HEK293T (cell line): Measurements from ENCODE around the gene CHRM4.
A peak's percentile ranks its signal among the peaks of the same experiment; 100 is the strongest.

Experiments
- CTCF ChIA-PET: fragments of 350-600 bp; formaldehyde crosslinking; extraction: SDS; loops from one replicate; lab custom pipeline; 2021; ENCODE audit warnings: antibody characterized with exemption, inconsistent platforms; lab: Yijun Ruan, JAX
- POLR2A ChIA-PET: fragments of 350-600 bp; formaldehyde crosslinking; extraction: SDS; loops from one replicate; lab custom pipeline; 2020; ENCODE audit warnings: antibody characterized with exemption, inconsistent platforms; lab: Yijun Ruan, JAX
- DNase-seq: peaks from one replicate; pipeline ENCODE4 v3.0.0; 2012; ENCODE audit warnings: mixed read lengths; ENCODE audit errors: extremely low spot score
- ARNT ChIP-seq: fragments of 450-650 bp; IDR thresholded peaks from 2 replicates; pipeline ENCODE4 v1.6.1; 2017; ENCODE audit warnings: mild to moderate bottlenecking
- BHLHE40 ChIP-seq: fragments of 450-650 bp; IDR thresholded peaks from 2 replicates; pipeline ENCODE4 v1.6.1; 2016; ENCODE audit warnings: mild to moderate bottlenecking, moderate library complexity, borderline replicate concordance
- CTBP1 ChIP-seq: fragments of 450-650 bp; IDR thresholded peaks from 2 replicates; pipeline ENCODE4 v1.6.1; 2016; ENCODE audit warnings: borderline replicate concordance
- ELF4 ChIP-seq: fragments of 450-650 bp; IDR thresholded peaks from 2 replicates; pipeline ENCODE4 v1.6.1; 2017; ENCODE audit warnings: antibody characterized with exemption
- FOXA1 ChIP-seq: fragments of 450-650 bp; IDR thresholded peaks from 2 replicates; pipeline ENCODE4 v1.6.1; 2016; ENCODE audit warnings: mild to moderate bottlenecking
- FOXK2 ChIP-seq: fragments of 450-650 bp; IDR thresholded peaks from 2 replicates; pipeline ENCODE4 v1.6.1; 2016; ENCODE audit warnings: mild to moderate bottlenecking
- FOXM1 ChIP-seq: fragments of 450-650 bp; IDR thresholded peaks from 2 replicates; pipeline ENCODE4 v1.6.1; 2017; ENCODE audit warnings: mild to moderate bottlenecking, borderline replicate concordance
- HDGF ChIP-seq: fragments of 450-650 bp; IDR thresholded peaks from 2 replicates; pipeline ENCODE4 v1.6.1; 2017; ENCODE audit warnings: antibody characterized with exemption, borderline replicate concordance
- L3MBTL2 ChIP-seq: fragments of 450-650 bp; conservative IDR thresholded peaks from 2 replicates; pipeline ENCODE4 v1.6.1; 2016; ENCODE audit warnings: mild to moderate bottlenecking
- LEF1 ChIP-seq: fragments of 450-650 bp; IDR thresholded peaks from 2 replicates; pipeline ENCODE4 v1.6.1; 2017; ENCODE audit warnings: mild to moderate bottlenecking, borderline replicate concordance
- NFRKB ChIP-seq: fragments of 450-650 bp; IDR thresholded peaks from 2 replicates; pipeline ENCODE4 v1.6.1; 2016; ENCODE audit warnings: mild to moderate bottlenecking, moderate library complexity
- PKNOX1 ChIP-seq: fragments of 450-650 bp; IDR thresholded peaks from 2 replicates; pipeline ENCODE4 v1.6.1; 2016
- SP1 ChIP-seq: fragments of 450-650 bp; IDR thresholded peaks from 2 replicates; pipeline ENCODE4 v1.6.1; 2017
- SUZ12 ChIP-seq: fragments of 450-650 bp; IDR thresholded peaks from 2 replicates; pipeline ENCODE4 v1.6.1; 2016; ENCODE audit warnings: mild to moderate bottlenecking
- TARDBP ChIP-seq: fragments of 450-650 bp; IDR thresholded peaks from 2 replicates; pipeline ENCODE4 v1.6.1; 2016
- ZNF384 ChIP-seq: fragments of 450-650 bp; IDR thresholded peaks from 2 replicates; pipeline ENCODE4 v1.6.1; 2016

CHRM4 gene

GRCh38 chr11:46392421-46393230 lies 1.1 kb upstream of the CHRM4 start:
- CTCF ChIA-PET, result interaction anchor here (0.5 to 1.7 kb wide), 16 partner anchors 9 to 225 kb away, joined by 3 to 12 read pairs (median 4); partner anchors contain the start of gene ATG13
- TF ChIP-seq LEF1, result no peak
- TF ChIP-seq TARDBP, result no peak
- TF ChIP-seq SUZ12, result no peak
- no peak for TF ChIP-seq CTBP1
- TF ChIP-seq BHLHE40, result no peak
- TF ChIP-seq FOXM1, result no peak
- TF ChIP-seq L3MBTL2, result no peak
- no peak for TF ChIP-seq FOXA1
- TF ChIP-seq FOXK2, result no peak
- no peak for TF ChIP-seq PKNOX1
- TF ChIP-seq ARNT, result no peak
- no peak for TF ChIP-seq ELF4
- no peak for TF ChIP-seq SP1
- no peak for TF ChIP-seq HDGF
- no peak for TF ChIP-seq NFRKB
- DNase-seq, result peak; percentile 89
- POLR2A ChIA-PET, result interaction anchor here (0.8 to 2.0 kb wide), 3 partner anchors 9 to 150 kb away, joined by 3 to 10 read pairs (median 8); no protein-coding TSS in a partner anchor

- ChIA-PET POLR2A (interaction anchor here (2.0 kb wide), 2 partner anchors 8 to 148 kb away, joined by 8 to 10 read pairs; no protein-coding TSS in a partner anchor), CTCF (interaction anchor here (0.5 to 1.7 kb wide), 13 partner anchors 8 to 456 kb away, joined by 3 to 12 read pairs (median 4); partner anchors contain the start of genes ATG13 and HARBI1)
- no peak for DNase-seq
Observed at GRCh38 chr11:46391186-46391577, 394 bp downstream of the CHRM4 start.

GRCh38 chr11:46390331-46391171 lies 1.0 kb downstream of the CHRM4 start:
- TF ChIP-seq L3MBTL2 (no peak), LEF1 (no peak), SUZ12 (no peak), CTBP1 (no peak), BHLHE40 (no peak), ARNT (no peak), PKNOX1 (no peak), ELF4 (no peak), HDGF (no peak), FOXA1 (no peak)
- ChIA-PET CTCF (interaction anchor here (0.6 to 1.5 kb wide), 7 partner anchors 7 to 164 kb away, joined by 3 to 12 read pairs (median 4); no protein-coding TSS in a partner anchor), POLR2A (no interaction called here)

More at GRCh38 chr11:46391186-46391577, 394 bp downstream of the CHRM4 start:
- no peak for TF ChIP-seq FOXM1
- no peak for TF ChIP-seq ELF4

GRCh38 chr11:46389450-46390330 lies 1.9 kb downstream of the CHRM4 start:
- DNase-seq, result peak; percentile 83
- POLR2A ChIA-PET, result interaction anchor here (1.5 kb wide), 1 partner anchor 147 kb away, joined by 6 read pairs; no protein-coding TSS in a partner anchor
- CTCF ChIA-PET, result interaction anchor here (0.6 to 1.6 kb wide), 10 partner anchors 14 to 165 kb away, joined by 3 to 6 read pairs (median 4); no protein-coding TSS in a partner anchor
- no peak for TF ChIP-seq SUZ12
- no peak for TF ChIP-seq FOXA1
- no peak for TF ChIP-seq LEF1
- TF ChIP-seq FOXM1, result no peak
- no peak for TF ChIP-seq FOXK2
- no peak for TF ChIP-seq TARDBP
- TF ChIP-seq ZNF384, result no peak
- no peak for TF ChIP-seq ELF4
- TF ChIP-seq CTBP1, result no peak
- no peak for TF ChIP-seq BHLHE40
- no peak for TF ChIP-seq HDGF

More at GRCh38 chr11:46390331-46391171, 1.0 kb downstream of the CHRM4 start:
- DNase-seq, result no peak

- POLR2A ChIA-PET, result interaction anchor here (1.5 kb wide), 1 partner anchor 146 kb away, joined by 6 read pairs; no protein-coding TSS in a partner anchor
- CTCF ChIA-PET, result interaction anchor here (0.6 to 1.6 kb wide), 17 partner anchors 11 to 698 kb away, joined by 3 to 6 read pairs (median 3); no protein-coding TSS in a partner anchor
- DNase-seq, result no peak
- TF ChIP-seq L3MBTL2 (no peak), BHLHE40 (no peak), TARDBP (no peak), LEF1 (no peak), HDGF (no peak)
Observed at GRCh38 chr11:46388619-46389449, 2.7 kb downstream of the CHRM4 start.
